ENCODE data around the gene LEMD2. TPM values are rescaled to one million over a fixed set of nuclear protein-coding genes. Genes with fewer than 3 reads are reported as not detected.

LEMD2 gene
- total RNA-seq, 1 experiment from 2014 or later: 43.9 TPM

- RAD21 ChIA-PET (ENCODE audit: low non-redundant PET in 1 of 2, low total read pairs in 2 of 2, uncharacterized antibody in 2 of 2, unreplicated experiment in 2 of 2): no interaction called here
- no peak overlapping the region for H3K4me3 ChIP-seq (replicated peaks in 1 of 2; ENCODE audit: low read depth in 1 of 2, low read length in 2 of 2)
- H3K27me3 ChIP-seq (ENCODE audit: insufficient read depth, low read length): peaks cover 8% of the 10 kb centered on the region; the same call in 1 of the 2 replicates
- H3K79me2 ChIP-seq (ENCODE audit: insufficient read depth, low read length): peaks cover 3% of the 10 kb centered on the region; the same call in 1 of the 2 replicates
- TF ChIP-seq JUND (IDR thresholded peaks at IDR 0.05) (no peak), ZNF274 (IDR thresholded peaks at IDR 0.05; ENCODE audit: low read depth, low read length) (no peak), YY1 (IDR thresholded peaks at IDR 0.05; ENCODE audit: extremely low read depth, insufficient replicate concordance, low read depth, low read length) (no peak), POLR2AphosphoS5 (IDR thresholded peaks at IDR 0.05; ENCODE audit: low read depth, low read length) (no peak), ZFX (IDR thresholded peaks at IDR 0.05) (no peak), EGR1 (IDR thresholded peaks at IDR 0.05; ENCODE audit: low read depth) (no peak), ATF3 (IDR thresholded peaks at IDR 0.05) (no peak), ZBTB33 (IDR thresholded peaks at IDR 0.05; ENCODE audit: extremely low read depth, insufficient replicate concordance, low read length) (no peak)
- H3K9me2 ChIP-seq (ENCODE audit: insufficient read depth): peaks cover 5% of the 10 kb centered on the region; the same call in 1 of the 2 replicates
- no peaks in the 10 kb centered on the region for H4K20me1 ChIP-seq (ENCODE audit: insufficient read depth)
- H3K4me1 ChIP-seq (ENCODE audit: control insufficient read depth in 1 of 2, insufficient read depth in 2 of 2, low read length in 2 of 2): peaks cover 0 to 9% of the 10 kb centered on the region in 2 experiments; a peak in 2 of 4 replicates
- DNase-seq (ENCODE audit: low read depth, low spot score): no peak
- POLR2A ChIA-PET: no interaction called here
- ATAC-seq: no peak
- no peak overlapping the region for H2AFZ ChIP-seq (ENCODE audit: low read depth, low read length, poor library complexity, severe bottlenecking)
- H3K9ac ChIP-seq (ENCODE audit: low read length): no peak overlapping the region
- CTCF ChIA-PET: no interaction called here
- H3K36me3 ChIP-seq (ENCODE audit: control insufficient read depth in 1 of 2, insufficient read depth in 2 of 2, low read length in 2 of 2): no peaks in the 10 kb centered on the region
- no peaks in the 10 kb centered on the region for H3K9me3 ChIP-seq (ENCODE audit: control insufficient read depth in 1 of 2, insufficient read depth in 1 of 2, low read depth in 1 of 2, low read length in 2 of 2)
- no peak overlapping the region for H3K27ac ChIP-seq (ENCODE audit: low read depth, low read length)
- intact Hi-C loops (cut with micrococcal nuclease): no loop called here
- no peak overlapping the region for H3K4me2 ChIP-seq (ENCODE audit: low read length)
- BruUV-seq (replicated peaks): no TSS peak
These were observed 4.1 kb upstream of the LEMD2 start for GRCh38 chr6:33792981-33793380.
